GM12875 (cell line): Measurements from ENCODE around the gene TRA2B.

ENCODE experiments used
- H3K4me3 ChIP-seq: one replicate; pipeline ENCODE4 v1.5.1; 2011; ENCODE audit warnings: low read depth, low read length, control low read depth
- TF ChIP-seq, protein P1 (sequence below): IDR thresholded peaks from 2 replicates; pipeline ENCODE4 v1.5.1; 2011; ENCODE audit warnings: low read depth, mild to moderate bottlenecking, control low read depth, inconsistent platforms, low read length, moderate library complexity, borderline replicate concordance; ENCODE audit not compliant: insufficient read depth

Gene TRA2B

GRCh38 chr3:185934174-185934557 is 3.6 kb downstream of the TRA2B start:
- H3K4me3 ChIP-seq, result no peak overlapping the region

DNA sequence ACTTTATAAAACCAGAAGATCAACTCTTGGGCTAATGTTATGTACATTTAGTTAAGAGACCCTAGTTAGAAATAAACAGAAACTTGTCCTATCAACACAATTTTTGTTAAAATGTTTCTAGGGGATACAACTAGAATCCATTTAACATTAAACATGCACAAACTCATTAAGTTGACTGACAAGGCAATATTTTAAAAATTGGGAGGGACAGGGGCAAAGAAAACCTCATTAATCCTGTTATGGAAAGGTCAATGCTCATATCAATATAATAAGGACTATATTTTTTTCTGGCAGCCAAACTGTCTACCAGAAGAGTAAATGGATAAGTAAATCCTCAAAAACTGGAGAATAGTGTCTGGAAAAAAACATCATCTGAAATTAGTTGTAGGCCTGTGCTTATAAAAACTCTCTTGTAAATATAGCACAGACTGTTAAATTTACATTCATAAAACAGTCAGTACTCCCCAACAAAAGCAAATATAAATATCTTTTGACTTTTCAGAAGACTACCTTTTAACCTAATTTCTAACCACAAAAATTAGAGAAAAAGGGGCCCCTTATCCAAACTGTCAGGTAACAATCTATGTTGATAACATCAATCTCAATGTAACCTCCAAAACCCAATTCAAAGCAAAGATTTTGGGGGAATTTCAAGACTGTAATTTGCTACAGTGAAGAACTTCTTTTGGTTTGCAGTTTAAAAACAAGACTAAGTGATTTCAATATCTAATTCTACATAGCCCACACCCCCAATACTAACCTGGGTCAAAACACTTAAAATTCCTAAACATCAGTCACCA is 4.2 kb downstream of the TRA2B start:
- no peak overlapping the region for H3K4me3 ChIP-seq
- TF ChIP-seq, protein P1, sequence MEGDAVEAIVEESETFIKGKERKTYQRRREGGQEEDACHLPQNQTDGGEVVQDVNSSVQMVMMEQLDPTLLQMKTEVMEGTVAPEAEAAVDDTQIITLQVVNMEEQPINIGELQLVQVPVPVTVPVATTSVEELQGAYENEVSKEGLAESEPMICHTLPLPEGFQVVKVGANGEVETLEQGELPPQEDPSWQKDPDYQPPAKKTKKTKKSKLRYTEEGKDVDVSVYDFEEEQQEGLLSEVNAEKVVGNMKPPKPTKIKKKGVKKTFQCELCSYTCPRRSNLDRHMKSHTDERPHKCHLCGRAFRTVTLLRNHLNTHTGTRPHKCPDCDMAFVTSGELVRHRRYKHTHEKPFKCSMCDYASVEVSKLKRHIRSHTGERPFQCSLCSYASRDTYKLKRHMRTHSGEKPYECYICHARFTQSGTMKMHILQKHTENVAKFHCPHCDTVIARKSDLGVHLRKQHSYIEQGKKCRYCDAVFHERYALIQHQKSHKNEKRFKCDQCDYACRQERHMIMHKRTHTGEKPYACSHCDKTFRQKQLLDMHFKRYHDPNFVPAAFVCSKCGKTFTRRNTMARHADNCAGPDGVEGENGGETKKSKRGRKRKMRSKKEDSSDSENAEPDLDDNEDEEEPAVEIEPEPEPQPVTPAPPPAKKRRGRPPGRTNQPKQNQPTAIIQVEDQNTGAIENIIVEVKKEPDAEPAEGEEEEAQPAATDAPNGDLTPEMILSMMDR, result no peak

More at GRCh38 chr3:185934174-185934557, 3.6 kb downstream of the TRA2B start:
- TF ChIP-seq, protein P1, result no peak

GRCh38 chr3:185931777-185932612 is 5.8 kb downstream of the TRA2B start:
- peak overlapping the region; percentile 17 for H3K4me3 ChIP-seq
- TF ChIP-seq, protein P1, result no peak

DNA sequence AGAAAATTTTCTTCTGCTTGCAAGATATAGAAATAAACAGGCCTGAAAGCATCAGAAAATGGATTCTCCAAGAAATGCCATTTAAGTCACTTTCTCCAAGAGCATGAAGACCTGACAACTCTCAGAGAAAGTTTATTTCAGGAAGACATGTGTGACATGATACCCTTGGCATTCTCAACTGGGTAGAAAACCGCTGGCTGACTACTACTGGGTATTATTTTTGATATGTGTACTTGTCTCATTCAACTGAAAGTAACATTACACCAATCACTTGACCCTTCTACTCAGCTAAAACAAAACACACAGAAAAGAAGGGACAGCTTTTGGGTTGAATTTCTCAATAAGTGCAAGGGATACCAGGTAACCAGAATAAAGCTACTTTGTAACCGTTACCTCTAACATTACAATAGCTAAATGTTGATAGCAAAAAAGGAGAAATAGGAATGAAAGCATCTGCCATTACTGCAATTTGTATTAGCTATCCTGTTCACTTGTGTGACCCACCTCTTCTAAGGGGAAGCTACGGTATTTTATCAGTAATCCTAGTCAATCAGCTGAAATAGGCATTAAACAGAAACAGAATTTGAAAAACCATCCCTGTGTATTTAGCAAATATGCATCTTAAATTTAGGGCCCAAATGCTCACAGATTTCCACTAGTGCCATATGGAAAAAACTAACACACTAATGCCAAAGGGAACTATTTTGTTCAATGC is 7.3 kb downstream of the TRA2B start:
- H3K4me3 ChIP-seq, result no peak overlapping the region
- TF ChIP-seq, protein P1, result no peak

GRCh38 chr3:185929192-185930151 is 8.3 kb downstream of the TRA2B start:
- TF ChIP-seq, protein P1, result no peak
- no peak overlapping the region for H3K4me3 ChIP-seq

DNA sequence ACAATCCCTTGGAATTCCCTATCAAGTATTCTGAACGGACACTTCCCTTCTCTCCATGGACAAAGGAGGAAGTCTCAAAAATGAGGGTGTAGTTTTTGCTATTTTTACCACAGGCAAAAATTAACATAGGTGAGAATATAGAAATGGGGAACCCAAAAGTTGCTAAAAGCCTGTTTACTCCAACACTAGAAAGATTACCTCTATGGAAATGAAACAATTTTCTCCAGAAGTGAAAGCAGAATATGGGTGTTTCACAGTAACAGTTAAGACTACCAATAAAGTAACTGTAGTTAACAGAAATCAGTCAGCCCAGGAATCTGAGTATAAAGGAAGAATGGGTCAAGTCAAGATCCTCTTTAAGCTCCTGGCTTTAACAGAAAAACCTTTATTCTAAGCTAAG is 9.3 kb downstream of the TRA2B start:
- H3K4me3 ChIP-seq, result no peak overlapping the region

More for the DNA sequence above, 9.3 kb downstream of the TRA2B start:
- TF ChIP-seq, protein P1, result no peak
